ENCODE measurements around the gene HSD11B1L. TPM values are rescaled to one million over a fixed set of nuclear protein-coding genes. Genes with fewer than 3 reads are reported as not detected.

The HSD11B1L gene
- total RNA-seq, 3 donors from 2014 or later = 10.4 to 13.1 (median 11.1) TPM

DNA sequence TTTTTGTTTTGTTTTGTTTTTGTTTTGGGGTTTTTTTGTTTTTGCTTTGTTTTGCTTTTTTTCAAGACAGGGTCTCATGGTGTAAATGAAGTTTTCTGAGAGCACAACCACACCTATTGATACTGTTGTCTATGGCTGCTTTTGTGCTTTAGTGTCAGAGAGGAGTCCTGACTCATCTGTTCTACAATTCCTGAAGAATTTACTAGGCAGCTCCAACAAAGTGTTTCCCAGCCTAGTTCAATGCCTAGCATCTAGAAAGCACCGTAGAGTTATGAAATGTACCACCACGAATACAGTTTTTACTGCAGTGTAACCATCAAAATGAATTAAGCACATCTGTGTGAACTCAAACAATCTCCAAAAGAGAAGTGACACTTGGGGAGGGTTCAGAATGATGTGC lies 36.8 kb upstream of the HSD11B1L start:
- intact Hi-C loops (cut with DNase I; ENCODE audit: low total_unique reads) = no loop called here
- H3K36me3 ChIP-seq = no peaks in the 10 kb centered on the region

DNA sequence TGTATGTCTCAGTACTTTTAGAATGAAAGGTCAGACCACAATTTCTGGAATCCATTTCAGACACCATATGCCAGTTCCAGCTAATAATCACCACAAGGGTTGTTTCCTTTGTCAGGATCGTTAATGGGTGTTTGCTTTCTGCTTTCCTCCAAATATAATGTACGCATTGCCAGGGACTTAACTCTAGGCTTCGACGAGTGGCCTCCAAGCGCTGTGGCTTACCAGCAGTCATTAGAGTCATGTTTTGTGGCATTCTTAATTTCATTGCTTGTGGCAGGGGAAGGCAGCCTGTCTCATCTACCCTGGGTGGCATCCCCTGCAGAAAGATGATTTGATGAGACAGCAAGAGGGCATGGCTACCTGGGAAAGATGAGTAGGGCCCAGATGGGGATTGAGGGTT lies 35.4 kb upstream of the HSD11B1L start:
- H3K27ac ChIP-seq = no peak overlapping the region
- no peaks in the 10 kb centered on the region for H3K27me3 ChIP-seq
- no peaks in the 10 kb centered on the region for H3K4me1 ChIP-seq
- H3K4me3 ChIP-seq = no peak overlapping the region
- DNase-seq (ENCODE audit: low spot score in 2 of 2) = no peak
- H3K36me3 ChIP-seq = no peaks in the 10 kb centered on the region
- intact Hi-C loops (cut with DNase I; ENCODE audit: low total_unique reads) = no loop called here
- H3K9me3 ChIP-seq = no peaks in the 10 kb centered on the region
- TF ChIP-seq POLR2A (IDR thresholded peaks at IDR 0.05) (no peak), POLR2AphosphoS5 (IDR thresholded peaks at IDR 0.05) (no peak)
- TF ChIP-seq, protein P1, sequence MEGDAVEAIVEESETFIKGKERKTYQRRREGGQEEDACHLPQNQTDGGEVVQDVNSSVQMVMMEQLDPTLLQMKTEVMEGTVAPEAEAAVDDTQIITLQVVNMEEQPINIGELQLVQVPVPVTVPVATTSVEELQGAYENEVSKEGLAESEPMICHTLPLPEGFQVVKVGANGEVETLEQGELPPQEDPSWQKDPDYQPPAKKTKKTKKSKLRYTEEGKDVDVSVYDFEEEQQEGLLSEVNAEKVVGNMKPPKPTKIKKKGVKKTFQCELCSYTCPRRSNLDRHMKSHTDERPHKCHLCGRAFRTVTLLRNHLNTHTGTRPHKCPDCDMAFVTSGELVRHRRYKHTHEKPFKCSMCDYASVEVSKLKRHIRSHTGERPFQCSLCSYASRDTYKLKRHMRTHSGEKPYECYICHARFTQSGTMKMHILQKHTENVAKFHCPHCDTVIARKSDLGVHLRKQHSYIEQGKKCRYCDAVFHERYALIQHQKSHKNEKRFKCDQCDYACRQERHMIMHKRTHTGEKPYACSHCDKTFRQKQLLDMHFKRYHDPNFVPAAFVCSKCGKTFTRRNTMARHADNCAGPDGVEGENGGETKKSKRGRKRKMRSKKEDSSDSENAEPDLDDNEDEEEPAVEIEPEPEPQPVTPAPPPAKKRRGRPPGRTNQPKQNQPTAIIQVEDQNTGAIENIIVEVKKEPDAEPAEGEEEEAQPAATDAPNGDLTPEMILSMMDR (IDR thresholded peaks at IDR 0.05) = no peak

More for the DNA sequence above, 36.8 kb upstream of the HSD11B1L start:
- DNase-seq (ENCODE audit: low spot score in 2 of 2) = no peak
- Histone ChIP-seq H3K4me3 (no peak overlapping the region), H3K27ac (no peak overlapping the region), H3K9me3 (no peaks in the 10 kb centered on the region), H3K4me1 (no peaks in the 10 kb centered on the region), H3K27me3 (no peaks in the 10 kb centered on the region)
- no peak for TF ChIP-seq POLR2AphosphoS5 (IDR thresholded peaks at IDR 0.05)
- TF ChIP-seq, protein P1 (IDR thresholded peaks at IDR 0.05) = no peak
- TF ChIP-seq POLR2A (IDR thresholded peaks at IDR 0.05) = no peak

DNA sequence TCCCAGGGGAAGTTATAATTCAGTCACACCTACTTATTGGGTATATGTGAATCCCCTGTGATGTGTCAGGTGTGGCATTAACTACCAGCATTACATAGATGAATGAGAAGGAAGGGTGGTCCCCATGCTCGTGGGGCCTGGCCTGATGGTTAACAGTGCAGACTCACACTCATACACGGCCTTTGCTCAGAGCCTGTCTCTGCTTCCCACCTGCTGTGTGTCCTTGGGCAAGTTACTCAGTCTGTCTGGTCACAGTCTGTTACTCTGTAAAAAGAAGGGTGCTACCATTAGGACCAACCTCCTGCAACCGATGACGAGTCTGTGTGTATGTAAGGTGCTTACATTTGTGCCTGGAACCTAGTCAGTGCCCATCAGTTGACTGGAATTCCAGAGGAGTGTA lies 34.1 kb upstream of the HSD11B1L start:
- no peaks in the 10 kb centered on the region for H3K9me3 ChIP-seq
- intact Hi-C loops (cut with DNase I; ENCODE audit: low total_unique reads) = no loop called here
- no peak overlapping the region for H3K4me3 ChIP-seq
- no peak overlapping the region for H3K27ac ChIP-seq
- H3K27me3 ChIP-seq = no peaks in the 10 kb centered on the region
- DNase-seq (ENCODE audit: low spot score in 2 of 2) = no peak
- TF ChIP-seq, protein P1 (IDR thresholded peaks at IDR 0.05) = no peak
- no peak for TF ChIP-seq POLR2A (IDR thresholded peaks at IDR 0.05)
- no peak for TF ChIP-seq POLR2AphosphoS5 (IDR thresholded peaks at IDR 0.05)
- H3K36me3 ChIP-seq = no peaks in the 10 kb centered on the region
- H3K4me1 ChIP-seq = no peaks in the 10 kb centered on the region

DNA sequence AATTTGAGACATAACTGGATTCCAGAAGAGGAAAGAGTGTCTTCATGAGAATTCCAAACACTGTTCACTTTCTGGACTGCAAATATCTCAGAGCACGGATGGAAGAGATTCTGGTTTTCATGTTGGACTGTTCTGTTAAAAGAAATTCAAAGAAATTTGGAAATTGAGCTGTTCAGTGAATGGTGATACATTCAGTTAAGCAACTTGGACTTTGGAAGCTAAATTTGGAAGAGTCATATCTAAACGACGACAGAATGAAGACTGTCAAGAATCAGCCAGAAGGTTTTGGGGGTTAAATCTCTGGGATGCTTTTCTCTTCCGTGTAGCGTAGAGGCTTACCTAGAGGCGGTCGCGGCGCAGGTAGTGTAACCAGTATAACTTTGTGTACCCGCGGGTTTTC lies 32.4 kb upstream of the HSD11B1L start:
- H3K4me1 ChIP-seq = no peaks in the 10 kb centered on the region
- H3K36me3 ChIP-seq = no peaks in the 10 kb centered on the region
- no peak for TF ChIP-seq POLR2A (IDR thresholded peaks at IDR 0.05)
- TF ChIP-seq POLR2AphosphoS5 (IDR thresholded peaks at IDR 0.05) = no peak
- TF ChIP-seq, protein P1 (IDR thresholded peaks at IDR 0.05) = no peak
- DNase-seq (ENCODE audit: low spot score in 2 of 2) = no peak
- no peaks in the 10 kb centered on the region for H3K27me3 ChIP-seq
- H3K4me3 ChIP-seq = no peak overlapping the region
- no peaks in the 10 kb centered on the region for H3K9me3 ChIP-seq
- intact Hi-C loops (cut with DNase I; ENCODE audit: low total_unique reads) = no loop called here
- no peak overlapping the region for H3K27ac ChIP-seq

DNA sequence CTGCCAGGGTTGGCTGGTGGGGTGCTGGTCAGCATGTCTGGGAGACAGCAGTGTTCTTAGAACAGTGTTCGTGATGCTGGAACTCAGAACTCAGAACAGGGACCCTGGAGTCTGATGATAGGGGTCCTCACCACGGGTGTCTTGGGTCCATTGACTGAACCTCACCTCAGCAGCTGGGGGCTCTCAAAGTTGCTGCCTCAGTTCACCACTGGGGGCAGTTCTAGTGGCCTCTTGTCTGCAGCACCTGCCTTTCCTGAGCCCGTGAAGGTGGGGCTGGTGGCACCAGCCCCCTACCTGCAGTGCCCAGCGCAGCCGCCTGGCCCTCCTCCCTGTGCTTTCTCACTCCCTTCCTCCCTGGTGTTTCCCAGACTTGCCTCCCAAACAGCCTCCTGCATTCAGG lies 29.5 kb upstream of the HSD11B1L start:
- Histone ChIP-seq H3K27me3 (no peaks in the 10 kb centered on the region), H3K9me3 (no peaks in the 10 kb centered on the region), H3K4me1 (no peaks in the 10 kb centered on the region), H3K27ac (no peak overlapping the region), H3K4me3 (no peak overlapping the region), H3K36me3 (peaks cover 5% of the 10 kb centered on the region)
- TF ChIP-seq, protein P1 (IDR thresholded peaks at IDR 0.05) = no peak
- no peak for TF ChIP-seq POLR2AphosphoS5 (IDR thresholded peaks at IDR 0.05)
- no peak for TF ChIP-seq POLR2A (IDR thresholded peaks at IDR 0.05)
- no peak for DNase-seq (ENCODE audit: low spot score in 2 of 2)
- intact Hi-C loops (cut with DNase I; ENCODE audit: low total_unique reads) = loop anchor here (1.0 kb wide), 1 partner anchor 24 kb away; no protein-coding TSS in a partner anchor

All from breast epithelium (tissue), 4 donors.